Activated CD8-positive, alpha-beta memory T cell treated with anti-CD3 and anti-CD28 coated beads for 24 hours (primary cell): Measurements from ENCODE around the gene DENND4C.
"Not testable (repeated sequence)": the region's sequence is repeated elsewhere in the genome, so short reads cannot be mapped to it uniquely, and the experiment has no call there.

Experiments used
- DNase-seq: peaks from one replicate; pipeline ENCODE4 v3.0.0-alpha.2; 2020

The DENND4C gene

DNA sequence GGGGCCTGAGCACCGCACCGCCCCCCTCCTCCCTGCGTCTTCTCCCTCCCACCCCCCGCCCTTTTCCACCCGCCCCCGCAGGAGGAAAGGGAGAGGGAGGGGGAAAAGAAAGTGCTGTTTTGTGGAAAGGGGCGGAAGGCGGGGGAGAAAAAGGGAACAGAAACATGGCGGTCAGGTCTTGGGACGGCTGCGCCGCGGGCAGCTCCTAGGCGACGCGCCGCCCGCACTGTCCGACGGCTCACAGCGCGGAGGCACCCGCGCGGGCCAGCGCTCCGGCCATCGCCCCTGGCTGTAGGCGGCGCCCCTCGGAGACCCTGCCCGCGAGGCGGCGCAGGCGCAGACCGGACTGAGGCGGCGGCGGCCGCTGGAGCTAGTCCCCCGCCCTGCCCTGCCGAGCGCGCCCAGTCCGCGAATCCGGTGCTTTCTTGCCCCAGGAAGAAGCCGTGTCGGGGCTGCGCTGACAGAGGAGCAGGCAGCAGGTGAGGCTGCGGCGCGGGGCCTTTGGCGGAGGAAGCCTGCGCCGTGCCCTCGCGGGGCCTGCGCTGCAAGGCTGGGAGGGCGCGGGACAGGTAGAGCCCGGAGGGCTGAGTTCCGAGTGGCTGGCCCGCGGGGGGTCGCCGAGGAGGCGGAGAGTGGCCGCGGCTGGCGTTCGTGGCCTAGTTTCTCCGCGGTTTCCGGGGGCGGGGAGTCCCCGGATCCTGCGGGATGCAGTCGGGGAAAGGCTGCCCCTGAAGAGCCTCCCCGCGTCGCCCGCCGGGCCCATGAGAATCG, at the start of gene DENND4C:
TSS of gene DENND4C (plus strand) at position 339 of the 771 bp plus-strand sequence. CDS start 45,482 bp downstream, outside the sequence.
- peak; percentile 89 for DNase-seq

DNA sequence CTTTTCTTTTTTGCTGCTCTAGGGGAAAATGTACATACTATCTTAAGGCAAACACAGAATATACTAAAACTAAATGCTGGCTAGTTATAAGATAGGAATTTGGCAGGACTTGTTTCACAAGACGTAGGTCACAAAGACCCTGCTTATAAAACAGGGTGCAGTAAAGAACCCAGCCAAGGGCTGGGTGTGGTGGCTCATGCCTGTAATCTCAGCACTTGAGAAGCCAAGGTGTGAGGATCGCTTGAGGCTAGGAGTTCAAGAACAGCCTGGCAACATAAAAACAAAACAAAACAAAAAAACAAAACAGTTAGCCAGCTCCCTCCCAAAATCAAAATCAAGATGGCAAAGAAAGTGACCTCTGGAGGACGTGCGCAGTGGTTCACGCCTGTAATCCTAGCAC, 49.5 kb upstream of the DENND4C start:
- DNase-seq, result no peak

GRCh38 chr9:19181561-19181960, 48.9 kb upstream of the DENND4C start:
- DNase-seq, result no peak

DNA sequence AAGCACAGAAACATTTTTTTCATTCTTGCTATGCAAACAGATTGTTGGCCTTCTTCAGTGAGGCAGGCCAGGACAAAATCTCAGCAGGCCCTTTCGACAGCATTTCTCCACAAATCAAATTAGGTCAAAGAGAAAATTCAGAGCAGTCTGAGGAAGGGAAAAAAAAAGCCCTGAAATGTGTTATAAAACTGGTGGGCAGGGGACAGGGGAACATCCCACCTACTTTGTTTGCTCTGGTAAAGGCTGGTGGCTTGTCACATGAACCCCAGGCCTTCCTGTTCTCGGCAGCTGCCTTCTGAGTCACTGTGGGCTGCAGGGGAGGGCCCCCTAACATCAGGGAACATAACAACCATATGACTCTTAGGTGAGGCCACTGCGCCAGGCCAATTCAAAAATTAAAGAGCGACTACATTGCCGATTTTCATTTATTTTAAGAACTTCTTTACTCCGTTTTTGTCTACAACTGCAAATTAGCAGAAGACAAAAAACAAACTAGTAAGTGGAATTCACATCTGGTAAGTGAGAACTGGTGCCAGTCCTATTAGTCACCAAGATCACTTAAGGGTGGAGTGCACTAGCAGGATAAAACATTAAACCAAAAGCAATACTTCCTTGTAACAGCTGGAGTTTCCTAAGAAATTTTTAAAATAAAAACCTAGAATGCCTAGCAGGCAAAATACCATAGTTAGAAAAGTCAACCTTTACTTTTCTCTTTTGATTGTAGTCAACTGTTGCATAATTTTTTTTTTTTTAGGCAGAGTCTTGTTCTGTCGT, 46.2 kb upstream of the DENND4C start:
- DNase-seq, result peak; percentile 85

GRCh38 chr9:19185191-19185590, 45.3 kb upstream of the DENND4C start:
- DNase-seq, result no peak

GRCh38 chr9:19186232-19186631, 44.3 kb upstream of the DENND4C start:
- DNase-seq, result no peak

- no peak for DNase-seq
Observed at GRCh38 chr9:19188771-19189170, 41.7 kb upstream of the DENND4C start.

DNA sequence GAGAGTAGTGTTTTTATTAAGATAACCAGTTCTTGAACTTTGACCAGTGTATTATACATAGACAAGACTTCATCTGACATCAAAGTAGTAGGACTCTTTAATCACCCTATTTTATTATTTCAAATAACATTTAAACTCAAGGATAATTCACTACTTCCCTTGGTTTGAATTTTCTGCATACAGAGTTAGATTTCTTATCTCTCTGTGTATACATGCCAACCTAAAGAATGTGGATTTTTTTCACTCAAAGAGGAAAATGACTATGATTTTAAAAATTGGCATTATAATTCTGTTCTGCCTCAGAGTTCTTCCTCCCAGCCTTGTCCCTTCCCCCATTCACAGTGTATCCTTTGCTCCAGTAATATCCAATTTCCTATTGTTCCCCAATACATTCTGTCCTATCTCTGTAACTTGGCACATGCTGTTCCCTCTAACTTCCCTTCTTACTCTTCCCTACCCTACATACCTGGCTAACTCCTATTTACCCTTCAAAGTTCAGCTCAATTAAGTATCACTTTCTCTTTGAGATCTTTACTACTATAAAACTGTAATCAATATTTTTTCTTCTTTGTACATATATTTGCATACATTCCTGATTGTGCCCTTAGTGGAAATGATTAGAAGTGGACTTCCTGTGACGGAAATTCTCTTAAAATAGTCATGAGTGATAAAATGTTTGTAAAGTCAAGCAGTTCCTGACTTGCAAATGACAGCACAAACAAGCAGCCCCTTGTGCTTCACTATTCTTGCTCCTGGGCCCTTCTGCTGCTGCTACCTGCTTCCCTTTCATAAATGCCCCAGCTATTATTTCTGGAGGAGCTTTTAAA, 38.1 kb upstream of the DENND4C start:
- DNase-seq, result no peak

DNA sequence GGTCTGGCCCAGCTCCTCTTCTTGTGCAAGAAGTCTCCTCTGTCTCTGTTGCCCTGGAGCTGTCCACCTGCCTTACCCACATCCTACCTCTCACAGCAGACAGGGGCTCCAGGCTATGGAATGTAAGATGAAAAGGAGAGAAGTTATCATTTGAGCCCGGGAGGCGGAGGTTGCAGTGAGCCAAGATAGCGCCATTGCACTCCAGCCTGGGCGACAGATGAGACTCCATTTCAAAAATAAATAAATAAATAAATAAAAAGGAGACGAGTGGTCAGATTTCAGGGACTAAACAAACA, 37.5 kb upstream of the DENND4C start:
- DNase-seq, result no peak

GRCh38 chr9:19193358-19193973, 37.0 kb upstream of the DENND4C start:
- not testable (repeated sequence) for DNase-seq

DNA sequence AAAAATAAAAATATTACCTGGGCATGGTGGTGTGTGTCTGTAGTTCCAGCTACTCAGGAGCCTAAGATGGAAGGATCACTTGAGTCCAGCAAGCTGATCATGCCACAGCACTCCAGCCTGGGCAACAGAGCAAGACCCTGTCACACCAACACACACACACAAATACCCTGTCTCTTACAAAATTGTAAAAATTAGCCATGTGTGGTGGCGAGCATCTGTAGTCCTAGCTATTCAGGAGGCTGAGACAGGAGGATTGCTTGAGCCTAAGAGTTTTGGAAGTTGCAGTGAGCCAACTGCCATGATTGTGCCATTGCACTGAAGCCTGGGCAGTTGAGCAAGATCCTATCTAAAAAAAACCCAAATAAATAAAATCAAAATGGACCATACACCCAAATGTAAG, 32.1 kb upstream of the DENND4C start:
- no peak for DNase-seq

DNA sequence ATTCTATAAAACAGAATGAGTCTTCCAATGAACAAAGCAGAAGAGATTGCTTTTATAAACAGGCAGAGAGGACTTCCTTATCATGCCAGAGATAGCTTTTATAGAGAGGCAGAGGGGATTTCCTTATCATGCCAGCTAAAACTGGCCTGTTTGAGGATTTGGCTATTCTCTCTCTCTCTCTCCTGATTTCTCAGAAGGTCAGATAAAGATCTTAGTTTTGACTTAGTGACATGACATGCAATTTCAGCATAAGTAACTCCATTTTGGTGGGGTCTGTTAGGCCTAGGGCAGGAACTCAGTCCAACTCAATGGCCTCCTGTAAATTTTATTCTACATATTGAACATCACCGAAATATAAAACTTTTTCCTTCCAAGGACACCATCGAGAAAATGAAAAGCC, 31.5 kb upstream of the DENND4C start:
- no peak for DNase-seq

- DNase-seq, result no peak
Observed at GRCh38 chr9:19200229-19200628, 30.3 kb upstream of the DENND4C start.

GRCh38 chr9:19201899-19202891, 28.3 kb upstream of the DENND4C start:
- DNase-seq, result no peak

DNA sequence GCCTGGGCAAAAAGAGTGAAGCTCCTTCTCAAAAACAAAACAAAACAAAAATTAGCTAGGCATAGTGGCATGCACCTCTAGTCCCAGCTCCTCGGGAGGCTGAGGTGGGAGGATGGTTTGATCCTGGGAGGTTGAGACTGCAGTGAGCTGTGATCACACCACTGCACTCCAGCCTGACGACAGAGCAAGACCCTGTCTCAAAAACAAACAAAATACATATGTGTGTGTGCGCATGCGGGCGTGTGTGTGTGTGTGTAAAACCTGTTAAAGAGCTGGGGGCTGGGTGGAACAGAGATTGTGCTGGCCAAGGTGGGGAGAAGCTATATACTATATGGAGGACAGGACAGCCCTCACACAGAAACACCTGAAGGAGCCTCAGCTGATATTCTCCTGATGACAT, 27.4 kb upstream of the DENND4C start:
- no peak for DNase-seq

- DNase-seq, result no peak
Observed at GRCh38 chr9:19208653-19209052, 21.8 kb upstream of the DENND4C start.

- DNase-seq, result no peak
Observed at GRCh38 chr9:19209188-19209587, 21.3 kb upstream of the DENND4C start.

GRCh38 chr9:19213823-19214222, 16.7 kb upstream of the DENND4C start:
- no peak for DNase-seq

DNA sequence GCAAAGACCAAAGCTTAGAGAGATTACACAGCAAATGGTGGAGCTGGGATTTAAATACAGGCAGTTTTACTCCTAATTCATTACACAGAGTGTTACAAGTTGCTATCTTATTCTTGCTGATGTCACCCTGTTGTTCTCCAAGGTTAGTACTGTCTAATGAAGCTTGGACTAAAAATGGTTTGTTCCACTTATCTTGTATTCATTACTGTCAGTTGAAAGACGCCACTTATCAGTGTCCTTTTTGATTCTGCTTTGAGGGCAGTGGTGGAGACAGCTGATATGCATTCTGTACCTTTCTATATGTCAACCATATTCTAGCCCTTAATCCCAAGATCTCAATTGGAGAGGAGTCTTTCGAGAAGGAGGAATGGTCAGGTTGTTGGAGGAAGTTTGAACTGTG, 14.0 kb upstream of the DENND4C start:
- no peak for DNase-seq

GRCh38 chr9:19221326-19221725, 9.2 kb upstream of the DENND4C start:
- DNase-seq, result peak; percentile 13

DNA sequence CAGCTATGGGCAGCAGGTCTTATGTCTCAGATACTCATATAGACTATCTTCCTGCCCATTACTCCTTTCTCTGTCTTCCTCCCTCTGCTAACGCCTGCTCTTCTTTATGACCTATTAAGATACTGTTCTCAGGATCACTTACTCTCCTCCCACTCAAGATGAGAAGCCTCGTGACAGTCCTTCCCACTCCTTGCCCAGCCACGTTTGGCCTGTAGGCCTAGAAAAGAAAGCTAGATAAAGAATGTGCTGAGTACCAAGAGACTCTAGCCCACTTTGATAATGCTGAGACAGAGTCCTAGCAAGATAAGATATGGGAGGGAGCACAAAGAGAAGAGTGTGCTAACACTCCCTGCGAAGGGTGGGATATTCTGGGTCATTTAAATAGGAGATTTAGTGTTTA, 6.8 kb upstream of the DENND4C start:
- no peak for DNase-seq

GRCh38 chr9:19224563-19224962, 5.9 kb upstream of the DENND4C start:
- DNase-seq, result no peak
